OCI-LY7 (cell line): ENCODE data around the gene PLA2G4E.

ENCODE experiments used
- EZH2phosphoT487 ChIP-seq: fragments of 200-600 bp; sonication (generic); IDR thresholded peaks from 2 replicates; pipeline ENCODE4 v1.6.1; 2018; ENCODE audit warnings: low read depth, borderline replicate concordance, mild to moderate bottlenecking, mixed run types, antibody characterized with exemption, low read length, moderate library complexity, mixed read lengths
- TF ChIP-seq, protein P1 (sequence below): fragments of 200-600 bp; sonication (generic); conservative IDR thresholded peaks from 2 replicates; pipeline ENCODE4 v1.5.1; 2014; ENCODE audit warnings: mild to moderate bottlenecking, antibody characterized with exemption, low read length, moderate library complexity, mixed read lengths

DNA sequence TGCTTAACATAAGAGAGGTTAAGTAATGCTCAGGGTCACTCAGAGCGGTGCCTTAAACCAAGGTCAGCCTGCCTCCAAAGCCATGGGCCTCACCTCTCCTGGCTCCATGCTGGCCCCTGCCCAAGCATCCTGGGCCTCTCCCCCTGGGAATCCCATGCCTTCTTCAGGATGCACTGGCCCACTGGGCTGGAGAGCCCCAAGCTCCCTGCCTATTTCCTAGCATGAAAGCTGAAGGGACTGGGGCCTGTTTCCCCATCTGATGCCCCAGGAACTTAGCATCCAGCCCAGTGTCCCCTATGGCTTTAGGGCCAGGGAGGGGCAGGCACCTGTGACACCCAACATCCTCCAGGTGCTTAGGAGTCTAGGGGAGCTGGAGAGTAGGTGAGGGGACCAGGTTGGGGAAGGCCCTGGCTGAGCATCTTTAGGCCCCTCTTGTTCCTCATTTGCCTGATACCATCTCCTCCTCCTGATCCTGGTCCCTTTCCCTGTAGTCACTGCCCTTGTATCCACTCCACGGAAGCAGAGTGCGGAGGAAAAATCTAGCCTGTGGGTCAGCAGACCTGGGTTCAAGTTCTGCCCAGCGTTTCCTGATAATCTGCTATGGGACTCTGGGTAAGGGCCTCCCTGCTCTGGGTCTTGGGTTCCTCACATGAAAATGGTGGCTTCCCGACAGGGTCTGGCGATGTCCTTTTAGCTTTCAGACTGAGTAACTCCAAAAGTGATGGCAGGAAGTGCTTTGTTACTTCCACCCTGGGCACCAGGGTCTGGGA is 77.1 kb downstream of the PLA2G4E start:
- TF ChIP-seq, protein P1, sequence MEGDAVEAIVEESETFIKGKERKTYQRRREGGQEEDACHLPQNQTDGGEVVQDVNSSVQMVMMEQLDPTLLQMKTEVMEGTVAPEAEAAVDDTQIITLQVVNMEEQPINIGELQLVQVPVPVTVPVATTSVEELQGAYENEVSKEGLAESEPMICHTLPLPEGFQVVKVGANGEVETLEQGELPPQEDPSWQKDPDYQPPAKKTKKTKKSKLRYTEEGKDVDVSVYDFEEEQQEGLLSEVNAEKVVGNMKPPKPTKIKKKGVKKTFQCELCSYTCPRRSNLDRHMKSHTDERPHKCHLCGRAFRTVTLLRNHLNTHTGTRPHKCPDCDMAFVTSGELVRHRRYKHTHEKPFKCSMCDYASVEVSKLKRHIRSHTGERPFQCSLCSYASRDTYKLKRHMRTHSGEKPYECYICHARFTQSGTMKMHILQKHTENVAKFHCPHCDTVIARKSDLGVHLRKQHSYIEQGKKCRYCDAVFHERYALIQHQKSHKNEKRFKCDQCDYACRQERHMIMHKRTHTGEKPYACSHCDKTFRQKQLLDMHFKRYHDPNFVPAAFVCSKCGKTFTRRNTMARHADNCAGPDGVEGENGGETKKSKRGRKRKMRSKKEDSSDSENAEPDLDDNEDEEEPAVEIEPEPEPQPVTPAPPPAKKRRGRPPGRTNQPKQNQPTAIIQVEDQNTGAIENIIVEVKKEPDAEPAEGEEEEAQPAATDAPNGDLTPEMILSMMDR = no peak
- TF ChIP-seq EZH2phosphoT487 = no peak
